Mucosa of descending colon (tissue), 3 donors: Measurements from ENCODE around the gene RMND5B. TPM values are rescaled to one million over a fixed set of nuclear protein-coding genes. Genes with fewer than 3 reads are reported as not detected.

Source experiments
- ATAC-seq: fragments of 200-7000 bp; cut with Tn5 transposase; one replicate; pipeline ENCODE4 v1.9.1; 2020; ENCODE audit warnings: mild to moderate bottlenecking, moderate library complexity
- DNase-seq, 3 donors: peaks; one replicate each; pipeline ENCODE4 v3.0.0-alpha.2; 2020
- H3K36me3 ChIP-seq: fragments of 200-600 bp; one replicate; pipeline ENCODE4 v1.8.0; 2021; ENCODE audit warnings: low read depth, mild to moderate bottlenecking
- H3K4me1 ChIP-seq: fragments of 200-600 bp; one replicate; pipeline ENCODE4 v1.8.0; 2021; ENCODE audit warnings: low read depth, mild to moderate bottlenecking
- H3K4me3 ChIP-seq: fragments of 200-600 bp; one replicate; pipeline ENCODE4 v1.8.0; 2021; ENCODE audit warnings: mild to moderate bottlenecking
- H3K9me3 ChIP-seq: fragments of 200-600 bp; one replicate; pipeline ENCODE4 v1.8.0; 2021; ENCODE audit warnings: mild to moderate bottlenecking
- intact Hi-C, 2 donors: fragments of 100-400 bp; cut with DNase I in 1 of 2; cut with micrococcal nuclease in 1 of 2; formaldehyde crosslinking; loops; one replicate each; pipeline versions ENCODE4 v1.11.0 to v1.11.1; 2022; cut with DNase I, micrococcal nuclease
- total RNA-seq, 3 donors: library from RNA; stranded (reverse); fragmentation: NEBNext Ultra II Directional in 2 of 3; extraction: Animal tissue kit (Norgen Biotek cat#: 25700) in 2 of 3; gene quantifications; one replicate each; pipeline versions ENCODE4 v1.2.1 to v1.2.4, GENCODE V29; 2021 to 2023
- TF ChIP-seq, protein P1 (sequence below): fragments of 200-600 bp; IDR thresholded peaks from one replicate; pipeline ENCODE4 v1.8.0; 2022; ENCODE audit warnings: antibody characterized with exemption, mild to moderate bottlenecking
- donor health status: DM: no; HTN: no; CAD: no; lungs with moderate emphysema.
- donor health status: DM: no; HTN: no; CAD: no.
- donor health status: DM: no; HTN: yes; CAD: no.

Gene RMND5B
- total RNA-seq, 3 donors from 2014 or later, result 34.9 to 54.2 (median 40.8) TPM

- intact Hi-C loops, result no loop called here
- TF ChIP-seq, protein P1, sequence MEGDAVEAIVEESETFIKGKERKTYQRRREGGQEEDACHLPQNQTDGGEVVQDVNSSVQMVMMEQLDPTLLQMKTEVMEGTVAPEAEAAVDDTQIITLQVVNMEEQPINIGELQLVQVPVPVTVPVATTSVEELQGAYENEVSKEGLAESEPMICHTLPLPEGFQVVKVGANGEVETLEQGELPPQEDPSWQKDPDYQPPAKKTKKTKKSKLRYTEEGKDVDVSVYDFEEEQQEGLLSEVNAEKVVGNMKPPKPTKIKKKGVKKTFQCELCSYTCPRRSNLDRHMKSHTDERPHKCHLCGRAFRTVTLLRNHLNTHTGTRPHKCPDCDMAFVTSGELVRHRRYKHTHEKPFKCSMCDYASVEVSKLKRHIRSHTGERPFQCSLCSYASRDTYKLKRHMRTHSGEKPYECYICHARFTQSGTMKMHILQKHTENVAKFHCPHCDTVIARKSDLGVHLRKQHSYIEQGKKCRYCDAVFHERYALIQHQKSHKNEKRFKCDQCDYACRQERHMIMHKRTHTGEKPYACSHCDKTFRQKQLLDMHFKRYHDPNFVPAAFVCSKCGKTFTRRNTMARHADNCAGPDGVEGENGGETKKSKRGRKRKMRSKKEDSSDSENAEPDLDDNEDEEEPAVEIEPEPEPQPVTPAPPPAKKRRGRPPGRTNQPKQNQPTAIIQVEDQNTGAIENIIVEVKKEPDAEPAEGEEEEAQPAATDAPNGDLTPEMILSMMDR, result no peak
- no peaks in the 10 kb centered on the region for H3K9me3 ChIP-seq
- H3K4me1 ChIP-seq, result peaks cover 27% of the 10 kb centered on the region
- H3K4me3 ChIP-seq, result no peak overlapping the region
- ATAC-seq, result no peak
- H3K36me3 ChIP-seq, result no peaks in the 10 kb centered on the region
- DNase-seq, result no peak
These were observed 10.8 kb upstream of the RMND5B start for GRCh38 chr5:178119915-178120606.

- peak; percentile 94 to 96 (median 95) for DNase-seq
- no peak overlapping the region for H3K4me3 ChIP-seq
- ATAC-seq, result peak; percentile 95
- TF ChIP-seq, protein P1, result peak; percentile 56
- H3K9me3 ChIP-seq, result no peaks in the 10 kb centered on the region
- intact Hi-C loops, result no loop called here
- H3K4me1 ChIP-seq, result peaks cover 22% of the 10 kb centered on the region
- H3K36me3 ChIP-seq, result no peaks in the 10 kb centered on the region
These were observed 10.0 kb upstream of the RMND5B start for GRCh38 chr5:178120607-178121357.

- no peaks in the 10 kb centered on the region for H3K36me3 ChIP-seq
- H3K4me1 ChIP-seq, result peaks cover 19% of the 10 kb centered on the region
- no peak overlapping the region for H3K4me3 ChIP-seq
- no peaks in the 10 kb centered on the region for H3K9me3 ChIP-seq
- DNase-seq, result no peak
- TF ChIP-seq, protein P1, result no peak
- no peak for ATAC-seq
- intact Hi-C loops, result no loop called here
These were observed 9.2 kb upstream of the RMND5B start for GRCh38 chr5:178121391-178122276.

GRCh38 chr5:178122346-178122745, 8.5 kb upstream of the RMND5B start:
- Histone ChIP-seq H3K4me1 (peaks cover 15% of the 10 kb centered on the region), H3K36me3 (no peaks in the 10 kb centered on the region), H3K9me3 (no peaks in the 10 kb centered on the region), H3K4me3 (no peak overlapping the region)
- intact Hi-C loops, result no loop called here
- TF ChIP-seq, protein P1, result no peak
- ATAC-seq, result no peak
- DNase-seq, result no peak

GRCh38 chr5:178123094-178123965, 7.5 kb upstream of the RMND5B start:
- Histone ChIP-seq H3K4me1 (peaks cover 15% of the 10 kb centered on the region), H3K4me3 (no peak overlapping the region), H3K36me3 (no peaks in the 10 kb centered on the region), H3K9me3 (no peaks in the 10 kb centered on the region)
- intact Hi-C loops, result no loop called here
- ATAC-seq (peak; percentile 13), DNase-seq (peak in 1 of 3 donors; percentile 34)
- TF ChIP-seq, protein P1, result no peak
